ENCODE results near the gene AMT. TPM values are rescaled to one million over a fixed set of nuclear protein-coding genes. Genes with fewer than 3 reads are reported as not detected.

AMT gene
- total RNA-seq, 1 experiment from 2014 or later, result 1.3 TPM

- no peaks in the 10 kb centered on the region for H3K9me3 ChIP-seq (ENCODE audit: low read depth, low read length, poor library complexity, severe bottlenecking)
- no peaks in the 10 kb centered on the region for H3K4me1 ChIP-seq (ENCODE audit: insufficient read depth, low read length, poor library complexity, severe bottlenecking)
- BruUV-seq (replicated peaks), result no TSS peak
- ChIA-PET POLR2A (ENCODE audit: low non-redundant PET) (no interaction called here), CTCF (no interaction called here)
- no peak overlapping the region for H3K27ac ChIP-seq (ENCODE audit: low read depth, low read length, poor library complexity, severe bottlenecking)
- no peaks in the 10 kb centered on the region for H3K27me3 ChIP-seq (replicated peaks; ENCODE audit: insufficient read depth, low read depth, low read length, poor library complexity)
- DNase-seq (ENCODE audit: low spot score), result no peak
- no peak for TF ChIP-seq EZH2 (IDR thresholded peaks at IDR 0.05; ENCODE audit: borderline replicate concordance, low read depth, low read length, poor library complexity, severe bottlenecking)
- H3K36me3 ChIP-seq (ENCODE audit: insufficient read depth, low read length, poor library complexity, severe bottlenecking), result peaks cover 10% of the 10 kb centered on the region
- intact Hi-C loops (cut with micrococcal nuclease; ENCODE audit: unreplicated experiment), result no loop called here
- H3K4me3 ChIP-seq (ENCODE audit: low read depth, low read length, poor library complexity, severe bottlenecking), result no peak overlapping the region
Observed at GRCh38 chr3:49370585-49371290, 51.5 kb downstream of the AMT start.

Other genes starting within 250 kb of the AMT start
- 1.8 and 2.0 TPM in 2 replicates for gene C3orf62, start 145.2 kb downstream of the AMT start, total RNA-seq (2021)
- gene USP4, start 82.4 kb downstream of the AMT start, total RNA-seq (2021), result 32.3 and 32.8 TPM in 2 replicates
- 122 and 128 TPM in 2 replicates for gene GPX1, start 64.1 kb downstream of the AMT start, total RNA-seq (2021)
- gene RHOA, start 10.5 kb downstream of the AMT start, total RNA-seq (2021), result 194 and 198 TPM in 2 replicates
- 11.6 and 12.0 TPM in 2 replicates for gene TCTA, start 10.1 kb downstream of the AMT start, total RNA-seq (2021)
- 2.9 and 6.8 TPM in 2 replicates for gene NICN1, start 6.9 kb upstream of the AMT start, total RNA-seq (2021)
- 36.5 and 36.8 TPM in 2 replicates for gene DAG1, start 47.8 kb upstream of the AMT start, total RNA-seq (2021)
- gene BSN, start 132.0 kb upstream of the AMT start, total RNA-seq (2021), result 1.1 and 1.4 TPM in 2 replicates

Data from A673 (cell line).